ENCODE measurements around the gene PARP11. TPM values are rescaled to one million over a fixed set of nuclear protein-coding genes. Genes with fewer than 3 reads are reported as not detected.
"Not testable (repeated sequence)": the region's sequence is repeated elsewhere in the genome, so short reads cannot be mapped to it uniquely, and the experiment has no call there.

PARP11 gene
- total RNA-seq, 1 experiment from 2014 or later: 4.9 TPM

DNA sequence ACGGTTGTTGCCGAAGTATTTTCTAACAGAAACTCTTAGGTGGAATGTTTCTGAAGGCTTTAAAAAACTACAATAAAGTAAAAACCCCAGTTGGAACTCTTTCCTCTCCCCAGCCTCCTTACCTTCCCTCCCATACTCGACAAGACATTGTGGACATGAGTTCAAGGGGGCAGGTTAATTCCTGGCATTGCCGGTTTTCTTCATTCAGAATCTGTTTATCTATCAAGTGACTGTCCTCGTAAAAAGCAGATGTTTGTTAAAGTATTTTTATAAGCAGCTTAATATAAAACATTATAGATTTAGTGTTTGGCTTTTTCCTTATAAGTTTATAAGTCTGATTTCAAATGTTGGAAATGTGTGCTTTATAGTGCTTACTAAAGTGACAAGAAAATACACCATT, 30.7 kb downstream of the PARP11 start:
- Histone ChIP-seq H3K36me3 (replicated peaks; ENCODE audit: control insufficient read depth, insufficient read depth, low read length) (no peaks in the 10 kb centered on the region), H3K4me3 (ENCODE audit: insufficient read depth, low read depth, low read length) (no peak overlapping the region), H3K27me3 (ENCODE audit: control insufficient read depth, insufficient read depth, low read length) (no peaks in the 10 kb centered on the region)
- no peak for DNase-seq

- Histone ChIP-seq H3K27me3 (ENCODE audit: control insufficient read depth, insufficient read depth, low read length) (no peaks in the 10 kb centered on the region), H3K4me3 (ENCODE audit: insufficient read depth, low read depth, low read length) (no peak overlapping the region), H3K36me3 (replicated peaks; ENCODE audit: control insufficient read depth, insufficient read depth, low read length) (no peaks in the 10 kb centered on the region)
- no peak for DNase-seq
Observed at GRCh38 chr12:3841783-3842182, 31.4 kb downstream of the PARP11 start.

DNA sequence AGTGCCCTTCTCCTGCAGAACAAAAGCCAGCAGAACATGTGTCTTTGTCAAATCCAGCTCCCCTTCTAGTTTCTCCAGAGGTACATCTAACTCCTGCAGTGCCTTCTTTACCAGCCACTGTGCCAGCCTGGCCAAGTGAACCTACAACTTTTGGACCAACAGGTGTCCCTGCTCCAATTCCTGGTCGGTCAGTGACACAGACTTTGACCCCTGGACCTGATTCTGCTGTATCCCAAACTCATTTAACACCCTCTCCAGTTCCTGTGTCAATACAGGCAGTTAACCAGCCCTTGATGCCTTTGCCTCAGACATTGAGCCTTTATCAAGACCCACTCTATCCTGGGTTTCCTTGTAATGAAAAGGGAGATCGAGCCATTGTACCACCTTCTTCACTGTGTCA, 32.4 kb downstream of the PARP11 start:
- not testable (repeated sequence) for H3K27me3 ChIP-seq (ENCODE audit: control insufficient read depth, insufficient read depth, low read length); DNase-seq; H3K4me3 ChIP-seq (ENCODE audit: insufficient read depth, low read depth, low read length); H3K36me3 ChIP-seq (replicated peaks; ENCODE audit: control insufficient read depth, insufficient read depth, low read length)

GRCh38 chr12:3839745-3840144, 33.5 kb downstream of the PARP11 start:
- H3K36me3 ChIP-seq (replicated peaks; ENCODE audit: control insufficient read depth, insufficient read depth, low read length); H3K4me3 ChIP-seq (ENCODE audit: insufficient read depth, low read depth, low read length); H3K27me3 ChIP-seq (ENCODE audit: control insufficient read depth, insufficient read depth, low read length); DNase-seq: not testable (repeated sequence)

DNA sequence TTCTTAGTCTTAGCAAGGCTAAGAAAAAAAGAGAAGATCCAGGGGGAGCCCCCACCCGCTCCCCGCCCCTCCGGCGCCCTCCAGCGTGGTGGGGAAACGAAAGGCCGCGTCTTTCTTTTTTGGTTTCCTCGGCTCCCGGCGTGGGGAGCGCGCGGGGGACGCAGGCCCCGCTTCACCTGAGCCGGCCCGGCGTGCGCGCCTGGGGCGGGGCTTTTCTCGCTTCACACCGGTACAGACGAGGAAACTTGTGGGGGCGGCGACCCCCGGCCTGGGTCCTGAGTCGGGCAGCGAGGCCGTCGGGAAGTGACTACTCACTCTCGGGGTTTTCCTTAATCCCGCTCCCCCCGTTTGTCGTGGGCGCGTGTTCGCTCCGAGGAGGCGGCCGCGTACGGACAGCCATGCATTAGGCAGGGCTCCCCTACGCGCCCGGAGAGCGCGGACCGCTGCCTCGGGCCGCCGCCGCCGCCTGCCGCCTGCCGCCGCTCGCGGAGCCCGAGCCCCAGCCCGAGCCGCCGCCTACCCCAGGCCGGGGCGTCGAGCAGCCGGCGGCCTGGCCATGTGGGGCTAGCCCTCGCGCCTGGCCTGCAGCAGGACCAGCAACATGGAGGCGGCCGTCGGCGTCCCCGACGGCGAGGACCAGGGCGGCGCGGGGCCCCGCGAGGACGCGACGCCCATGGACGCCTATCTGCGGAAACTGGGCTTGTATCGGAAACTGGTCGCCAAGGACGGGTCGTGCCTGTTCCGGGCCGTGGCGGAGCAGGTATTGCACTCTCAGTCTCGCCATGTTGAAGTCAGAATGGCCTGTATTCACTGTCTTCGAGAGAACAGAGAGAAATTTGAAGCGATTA, 34.3 kb downstream of the PARP11 start:
- not testable (repeated sequence) for H3K4me3 ChIP-seq (ENCODE audit: insufficient read depth, low read depth, low read length); H3K36me3 ChIP-seq (replicated peaks; ENCODE audit: control insufficient read depth, insufficient read depth, low read length); H3K27me3 ChIP-seq (ENCODE audit: control insufficient read depth, insufficient read depth, low read length)
- peak; percentile 18 for DNase-seq

- no peak for DNase-seq
- Histone ChIP-seq H3K36me3 (replicated peaks; ENCODE audit: control insufficient read depth, insufficient read depth, low read length) (no peaks in the 10 kb centered on the region), H3K4me3 (ENCODE audit: insufficient read depth, low read depth, low read length) (no peak overlapping the region), H3K27me3 (ENCODE audit: control insufficient read depth, insufficient read depth, low read length) (no peaks in the 10 kb centered on the region)
Observed at GRCh38 chr12:3838076-3838475, 35.1 kb downstream of the PARP11 start.

- peak; percentile 51 for DNase-seq
- Histone ChIP-seq H3K4me3 (ENCODE audit: insufficient read depth, low read depth, low read length) (no peak overlapping the region), H3K27me3 (ENCODE audit: control insufficient read depth, insufficient read depth, low read length) (no peaks in the 10 kb centered on the region), H3K36me3 (replicated peaks; ENCODE audit: control insufficient read depth, insufficient read depth, low read length) (no peaks in the 10 kb centered on the region)
Observed at GRCh38 chr12:3837049-3837448, 36.1 kb downstream of the PARP11 start.

DNA sequence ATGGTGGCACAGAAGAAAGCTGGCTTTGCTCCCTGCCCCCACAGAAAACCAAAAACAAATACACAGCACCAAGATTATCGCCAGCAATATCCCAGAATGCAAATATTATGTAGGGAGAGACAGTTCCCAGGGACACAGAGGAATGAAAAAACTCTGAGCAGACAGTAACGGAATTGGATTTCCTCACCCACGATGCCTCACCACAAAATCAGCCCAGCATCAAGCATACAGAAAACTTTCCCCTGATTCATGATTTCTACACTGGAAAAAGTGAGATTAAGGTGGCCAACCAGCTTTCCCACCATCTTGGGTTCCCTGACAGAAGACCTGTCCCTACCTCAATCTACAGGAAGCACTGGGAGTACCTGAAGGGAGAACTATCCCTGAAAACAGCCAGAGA, 36.6 kb downstream of the PARP11 start:
- no peak overlapping the region for H3K4me3 ChIP-seq (ENCODE audit: insufficient read depth, low read depth, low read length)
- H3K36me3 ChIP-seq (replicated peaks; ENCODE audit: control insufficient read depth, insufficient read depth, low read length): no peaks in the 10 kb centered on the region
- no peak for DNase-seq
- no peaks in the 10 kb centered on the region for H3K27me3 ChIP-seq (ENCODE audit: control insufficient read depth, insufficient read depth, low read length)

DNA sequence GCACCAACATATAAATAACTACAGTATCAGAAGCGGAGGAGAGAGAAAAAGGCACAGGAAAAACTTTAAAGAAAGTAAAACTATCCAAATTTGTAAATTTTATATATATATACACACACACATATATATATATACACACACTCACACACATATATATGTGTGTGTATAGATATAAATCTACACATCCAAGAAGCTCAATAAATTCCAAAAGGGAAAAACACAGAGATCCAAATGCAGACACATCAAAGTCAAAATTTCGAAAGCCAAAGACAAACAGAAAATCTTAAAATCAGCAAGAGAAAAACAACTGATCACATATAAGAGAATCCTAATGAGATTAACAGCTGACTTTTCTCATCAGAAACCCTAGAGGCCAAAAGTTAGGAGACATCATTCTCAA, 37.3 kb downstream of the PARP11 start:
- no peak for DNase-seq
- no peaks in the 10 kb centered on the region for H3K27me3 ChIP-seq (ENCODE audit: control insufficient read depth, insufficient read depth, low read length)
- H3K4me3 ChIP-seq (ENCODE audit: insufficient read depth, low read depth, low read length): no peak overlapping the region
- H3K36me3 ChIP-seq (replicated peaks; ENCODE audit: control insufficient read depth, insufficient read depth, low read length): no peaks in the 10 kb centered on the region

GRCh38 chr12:3834774-3835173, 38.4 kb downstream of the PARP11 start:
- H3K36me3 ChIP-seq (replicated peaks; ENCODE audit: control insufficient read depth, insufficient read depth, low read length): no peaks in the 10 kb centered on the region
- no peak overlapping the region for H3K4me3 ChIP-seq (ENCODE audit: insufficient read depth, low read depth, low read length)
- H3K27me3 ChIP-seq (ENCODE audit: control insufficient read depth, insufficient read depth, low read length): no peaks in the 10 kb centered on the region
- no peak for DNase-seq

- Histone ChIP-seq H3K4me3 (ENCODE audit: insufficient read depth, low read depth, low read length) (no peak overlapping the region), H3K27me3 (ENCODE audit: control insufficient read depth, insufficient read depth, low read length) (no peaks in the 10 kb centered on the region), H3K36me3 (replicated peaks; ENCODE audit: control insufficient read depth, insufficient read depth, low read length) (no peaks in the 10 kb centered on the region)
- peak; percentile 51 for DNase-seq
Observed at GRCh38 chr12:3833670-3834310, 39.4 kb downstream of the PARP11 start.

DNA sequence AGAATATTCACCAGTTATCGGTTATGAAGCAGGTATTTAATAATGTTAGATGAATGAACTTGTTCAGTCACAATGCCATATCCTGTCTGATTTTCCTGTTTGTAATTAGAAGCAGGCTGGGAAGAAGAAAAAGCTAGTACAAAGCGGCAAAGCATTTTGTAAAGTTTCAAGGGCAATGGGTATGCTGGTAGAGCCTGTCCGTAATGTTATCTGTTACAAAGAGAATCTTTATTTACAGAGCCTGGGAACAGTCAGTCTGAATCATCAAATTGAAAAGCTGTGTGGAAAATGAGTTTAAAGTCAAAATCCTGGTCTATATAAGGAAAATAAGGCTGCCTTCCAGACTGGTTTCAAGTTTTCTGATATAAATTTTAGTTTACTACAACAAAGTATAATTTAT, 40.5 kb downstream of the PARP11 start:
- no peak for DNase-seq
- H3K27me3 ChIP-seq (ENCODE audit: control insufficient read depth, insufficient read depth, low read length): no peaks in the 10 kb centered on the region
- no peak overlapping the region for H3K4me3 ChIP-seq (ENCODE audit: insufficient read depth, low read depth, low read length)
- H3K36me3 ChIP-seq (replicated peaks; ENCODE audit: control insufficient read depth, insufficient read depth, low read length): no peaks in the 10 kb centered on the region

- no peaks in the 10 kb centered on the region for H3K27me3 ChIP-seq (ENCODE audit: control insufficient read depth, insufficient read depth, low read length)
- no peak for DNase-seq
- no peaks in the 10 kb centered on the region for H3K36me3 ChIP-seq (replicated peaks; ENCODE audit: control insufficient read depth, insufficient read depth, low read length)
- H3K4me3 ChIP-seq (ENCODE audit: insufficient read depth, low read depth, low read length): no peak overlapping the region
Observed at GRCh38 chr12:3828888-3829287, 44.3 kb downstream of the PARP11 start.

- Histone ChIP-seq H3K4me3 (ENCODE audit: insufficient read depth, low read depth, low read length) (no peak overlapping the region), H3K36me3 (replicated peaks; ENCODE audit: control insufficient read depth, insufficient read depth, low read length) (no peaks in the 10 kb centered on the region), H3K27me3 (ENCODE audit: control insufficient read depth, insufficient read depth, low read length) (no peaks in the 10 kb centered on the region)
- DNase-seq: no peak
Observed at GRCh38 chr12:3827301-3828000, 45.7 kb downstream of the PARP11 start.

DNA sequence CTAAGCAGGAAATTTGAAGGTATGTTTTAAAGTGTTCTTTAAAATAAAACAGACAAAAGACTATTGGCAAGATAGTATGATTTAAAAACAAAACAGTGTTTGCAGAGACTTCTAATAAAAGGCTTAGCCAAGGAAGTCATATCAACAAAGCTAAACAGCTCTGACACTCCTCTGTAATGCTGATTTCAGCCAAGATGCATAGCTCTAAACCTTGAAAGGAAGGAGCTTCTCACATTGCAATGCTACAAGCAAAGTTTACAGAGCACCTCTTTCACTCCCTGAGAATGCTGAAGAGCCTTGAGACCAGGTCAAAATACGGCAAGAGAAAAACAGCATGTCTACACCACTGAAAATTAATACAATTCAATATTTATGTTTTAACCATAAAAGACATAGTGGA, 51.8 kb downstream of the PARP11 start:
- DNase-seq: peak; percentile 68
- H3K4me3 ChIP-seq (ENCODE audit: insufficient read depth, low read depth, low read length): no peak overlapping the region
- H3K27me3 ChIP-seq (ENCODE audit: control insufficient read depth, insufficient read depth, low read length): no peaks in the 10 kb centered on the region
- H3K36me3 ChIP-seq (replicated peaks; ENCODE audit: control insufficient read depth, insufficient read depth, low read length): no peaks in the 10 kb centered on the region; the same call in 1 of the 2 replicates

All from H7 (cell line).